NCI-H2029 treated with DMSO at 0.1 percent for 48 hours (cell line): ENCODE measurements around the gene GPT2.

Source experiments
- DNase-seq: peaks from one replicate; lab custom pipeline; 2025; lab: John Stamatoyannopoulos, UW

Gene GPT2

GRCh38 chr16:46898006-46898405, 13.8 kb downstream of the GPT2 start:
- DNase-seq: no peak

GRCh38 chr16:46899443-46900143, 15.4 kb downstream of the GPT2 start:
- DNase-seq: no peak

DNA sequence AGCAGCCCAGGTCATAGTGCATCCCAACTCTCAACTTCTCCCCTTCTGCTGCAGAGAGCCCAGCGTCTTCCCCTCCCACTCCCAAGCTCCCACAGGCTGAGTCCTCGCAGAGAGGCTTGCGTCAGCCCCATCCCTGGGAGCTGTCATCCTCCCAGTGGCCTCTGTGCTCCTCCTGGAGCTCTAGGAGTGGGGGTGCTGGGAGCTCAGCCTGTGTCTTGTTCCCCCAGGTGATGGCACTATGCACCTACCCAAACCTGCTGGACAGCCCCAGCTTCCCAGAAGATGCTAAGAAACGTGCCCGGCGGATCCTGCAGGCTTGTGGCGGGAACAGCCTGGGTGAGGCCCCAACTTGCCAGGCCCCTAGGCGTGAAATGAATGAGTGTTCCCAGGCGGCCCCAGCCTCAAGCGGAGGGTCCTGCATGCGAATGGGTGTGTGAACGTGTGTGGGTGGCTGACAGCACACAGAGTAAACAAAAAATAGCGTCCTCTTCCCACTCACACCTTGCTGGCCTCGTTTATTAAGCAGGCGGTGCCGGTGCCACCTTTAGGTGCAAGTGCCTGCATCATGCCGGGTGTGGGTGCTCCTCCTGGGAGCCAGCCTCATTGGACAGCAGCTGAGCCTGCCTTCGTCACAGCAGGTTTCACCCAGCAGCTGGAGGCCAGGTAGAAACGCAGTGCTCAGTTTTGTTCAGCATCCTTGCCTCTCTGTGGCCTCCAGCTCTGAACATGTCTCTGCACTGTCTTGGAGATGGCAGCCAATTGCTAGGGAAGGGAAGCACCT, 16.5 kb downstream of the GPT2 start:
- DNase-seq: no peak

- no peak for DNase-seq
Measured at GRCh38 chr16:46901709-46902108, 17.5 kb downstream of the GPT2 start.

- DNase-seq: no peak
Measured at GRCh38 chr16:46903255-46903905, 19.2 kb downstream of the GPT2 start.

- no peak for DNase-seq
Measured at GRCh38 chr16:46904471-46904870, 20.3 kb downstream of the GPT2 start.

GRCh38 chr16:46906360-46907060, 22.3 kb downstream of the GPT2 start:
- no peak for DNase-seq

- DNase-seq: no peak
Measured at GRCh38 chr16:46907061-46907774, 23.1 kb downstream of the GPT2 start.

DNA sequence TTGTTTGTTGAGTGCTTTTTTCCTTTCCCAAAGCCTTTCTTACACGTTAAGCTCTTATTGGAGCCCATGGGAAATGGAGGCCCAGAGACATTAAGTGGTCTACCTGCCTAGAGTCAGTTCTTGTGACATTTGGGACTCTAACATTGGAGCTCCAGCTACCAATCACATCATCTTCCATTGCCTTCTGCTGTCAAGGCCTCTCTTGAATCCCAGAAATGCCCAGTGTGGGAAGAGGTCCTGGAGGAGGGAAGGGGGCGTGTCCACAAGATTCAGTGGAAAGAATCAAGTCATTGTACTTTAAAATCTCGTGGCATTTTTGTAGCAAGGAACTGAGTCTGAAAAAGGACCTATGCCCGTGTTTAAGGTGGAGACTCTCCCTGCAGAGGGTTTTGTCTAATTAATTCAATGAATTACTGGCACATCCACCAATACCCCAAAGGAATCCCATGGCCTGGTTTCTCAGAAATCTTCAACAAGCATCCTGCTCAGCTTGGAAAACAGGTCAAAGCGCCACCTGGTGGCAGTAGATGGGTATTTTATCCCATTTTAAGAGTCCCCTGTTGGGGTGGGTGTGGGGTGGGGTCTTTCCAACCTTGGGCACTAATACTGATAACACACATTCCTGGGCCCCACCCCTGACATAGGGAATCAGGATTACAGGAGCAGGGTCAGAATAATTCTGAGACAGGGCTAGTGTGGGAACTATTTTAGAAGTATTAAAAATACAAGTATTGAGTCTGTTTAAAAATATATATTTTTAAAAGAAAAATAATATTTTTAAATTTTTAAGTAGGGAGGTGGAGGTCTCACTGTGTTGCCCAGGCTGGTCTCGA, 24.6 kb downstream of the GPT2 start:
- no peak for DNase-seq

GRCh38 chr16:46911038-46911437, 26.9 kb downstream of the GPT2 start:
- no peak for DNase-seq

GRCh38 chr16:46911650-46912049, 27.5 kb downstream of the GPT2 start:
- no peak for DNase-seq

GRCh38 chr16:46914556-46915201, 30.5 kb downstream of the GPT2 start:
- no peak for DNase-seq

DNA sequence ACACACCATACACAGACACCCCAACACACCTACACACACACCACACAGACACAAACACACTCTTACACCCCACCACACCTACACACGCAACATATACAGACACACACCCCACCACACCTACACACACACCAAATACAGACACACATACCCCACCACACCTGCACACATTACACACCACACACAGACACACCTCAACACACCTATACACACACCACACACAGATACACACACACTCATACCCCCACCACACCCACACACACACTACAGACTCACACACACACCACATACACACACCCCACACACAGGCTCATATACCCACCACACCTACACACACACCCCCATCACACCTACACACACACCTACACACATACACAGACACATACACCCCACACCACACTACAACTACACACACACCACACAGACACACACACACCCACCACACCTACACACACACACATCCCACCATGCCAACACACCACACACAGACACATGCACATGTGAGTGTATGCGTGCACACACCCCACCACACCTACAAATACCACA, 31.4 kb downstream of the GPT2 start:
- DNase-seq: no peak

DNA sequence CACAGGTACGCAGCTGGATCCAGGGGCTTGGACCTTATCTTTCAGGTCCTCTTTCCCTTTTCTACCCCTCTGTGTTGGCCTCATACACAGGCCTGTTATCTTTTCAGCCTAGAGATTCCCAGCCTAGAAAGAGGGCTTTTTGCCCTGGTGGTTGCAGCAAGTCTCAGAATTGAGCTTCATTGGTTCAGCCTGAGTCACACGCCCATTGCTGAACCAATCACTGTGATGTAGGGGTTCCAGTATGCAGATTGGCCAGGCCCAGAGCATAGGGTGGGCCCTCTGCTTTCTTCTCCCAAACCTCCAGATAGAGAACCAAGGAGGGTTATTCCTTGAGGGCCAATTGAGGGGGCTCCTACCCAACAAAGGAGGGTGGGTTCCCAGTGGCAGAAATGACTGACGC, 32.8 kb downstream of the GPT2 start:
- DNase-seq: no peak

- no peak for DNase-seq
Measured at GRCh38 chr16:46918400-46918799, 34.2 kb downstream of the GPT2 start.

- DNase-seq: peak; percentile 21
Measured at GRCh38 chr16:46918905-46919792, 35.0 kb downstream of the GPT2 start.

DNA sequence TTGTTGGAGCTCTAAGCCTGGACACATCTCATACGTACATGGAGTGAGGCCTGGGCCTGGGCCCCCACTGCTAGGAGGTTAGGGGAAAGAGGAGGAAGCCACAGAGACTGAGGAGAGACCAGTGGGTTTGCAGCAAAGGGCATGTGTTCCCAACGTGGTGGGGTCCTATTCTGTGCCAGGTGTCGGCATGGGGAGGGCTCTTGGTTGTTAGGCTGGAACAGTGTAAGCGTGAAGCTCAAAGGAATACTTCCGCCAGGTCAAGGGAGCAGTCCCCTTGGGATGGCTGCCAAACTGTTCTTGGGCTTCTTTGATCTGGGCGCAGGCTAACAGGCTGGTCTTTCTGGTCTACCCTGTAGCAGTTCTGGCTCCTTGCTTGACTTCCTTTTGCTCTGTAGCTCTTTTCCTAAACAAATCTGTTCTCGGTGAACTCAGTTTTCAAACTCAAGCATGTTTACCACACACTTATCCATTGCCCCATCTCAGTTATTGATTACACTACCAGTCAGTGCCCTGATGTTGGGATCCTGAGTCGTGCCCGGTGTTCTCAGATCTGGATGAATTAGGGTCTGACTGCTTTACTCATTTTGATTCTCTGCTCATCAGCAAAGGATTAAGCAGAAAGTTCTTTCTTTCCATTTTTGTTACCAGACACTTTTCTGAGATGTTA, 36.4 kb downstream of the GPT2 start:
- no peak for DNase-seq

- no peak for DNase-seq
Measured at GRCh38 chr16:46922239-46922638, 38.1 kb downstream of the GPT2 start.
